ENCODE measurements around the gene ZMAT5.
"Not testable (repeated sequence)": the region's sequence is repeated elsewhere in the genome, so short reads cannot be mapped to it uniquely, and the experiment has no call there.

Gene ZMAT5

DNA sequence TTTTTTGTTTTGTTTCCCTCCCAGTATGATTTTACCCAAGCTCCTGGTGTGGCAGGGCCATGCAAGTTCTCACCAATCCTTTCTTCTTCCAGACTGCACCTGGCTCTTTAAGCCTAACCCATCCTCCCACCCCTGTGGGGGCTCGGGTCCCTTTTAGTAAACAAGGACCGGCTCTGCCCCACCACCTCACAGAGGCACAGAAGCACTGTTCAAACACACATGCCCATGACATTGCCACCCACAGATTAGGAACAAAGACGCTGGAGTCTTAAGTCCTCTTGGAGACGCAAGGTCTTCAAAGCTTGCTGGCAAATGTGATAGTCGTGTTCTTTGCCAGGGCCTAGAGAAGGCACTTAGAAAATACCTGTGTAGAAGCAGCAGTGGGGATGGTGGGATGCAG, 19.2 kb upstream of the ZMAT5 start:
- DNase-seq (ENCODE audit: low spot score) = no peak

DNA sequence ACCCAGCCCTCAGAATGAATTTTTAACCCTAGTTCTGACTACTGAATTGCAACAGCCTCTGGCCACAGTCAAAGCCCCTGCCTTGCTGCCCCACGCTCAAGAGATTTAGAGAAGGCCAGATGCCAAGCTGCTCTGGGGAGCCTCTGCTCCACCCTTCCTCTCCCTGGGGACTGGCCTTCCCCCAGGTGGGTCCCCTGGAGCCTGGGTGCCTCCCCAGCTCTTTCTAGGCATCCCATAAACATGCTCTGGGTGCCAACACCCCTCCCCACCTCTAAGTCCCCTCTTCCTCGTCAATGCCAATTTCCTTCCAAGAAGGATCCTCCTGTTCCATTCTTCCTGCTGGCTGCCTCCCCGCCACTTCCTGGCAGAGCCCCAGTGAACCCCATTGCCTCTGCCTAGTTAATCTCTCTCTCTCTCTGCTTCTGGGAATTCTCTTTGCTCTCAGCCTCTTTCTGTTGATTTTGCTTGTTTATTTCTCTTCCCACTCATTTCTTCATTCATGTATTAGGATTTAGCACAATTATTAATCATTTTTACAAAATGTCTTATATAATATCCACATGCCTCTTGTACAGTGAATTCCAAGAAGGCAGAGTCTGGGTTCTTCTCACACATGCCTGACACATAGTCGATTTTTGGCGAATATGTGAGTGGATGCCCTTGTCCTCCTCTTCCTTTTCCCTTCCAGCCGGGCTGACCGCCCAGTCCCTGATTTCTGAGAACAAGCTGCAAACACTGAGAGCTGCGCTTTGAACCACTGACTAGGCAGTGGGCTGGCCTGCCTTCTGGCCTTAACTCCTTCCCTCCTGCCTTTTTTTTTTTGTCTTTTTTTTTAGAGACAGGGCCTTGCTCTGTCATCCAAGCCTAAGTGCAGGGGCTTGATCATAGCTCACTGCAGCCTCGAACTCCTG, 17.9 kb upstream of the ZMAT5 start:
- no peak for DNase-seq (ENCODE audit: low spot score)

- DNase-seq (ENCODE audit: low spot score) = no peak
These were observed 15.4 kb upstream of the ZMAT5 start for GRCh38 chr22:29782061-29782845.

DNA sequence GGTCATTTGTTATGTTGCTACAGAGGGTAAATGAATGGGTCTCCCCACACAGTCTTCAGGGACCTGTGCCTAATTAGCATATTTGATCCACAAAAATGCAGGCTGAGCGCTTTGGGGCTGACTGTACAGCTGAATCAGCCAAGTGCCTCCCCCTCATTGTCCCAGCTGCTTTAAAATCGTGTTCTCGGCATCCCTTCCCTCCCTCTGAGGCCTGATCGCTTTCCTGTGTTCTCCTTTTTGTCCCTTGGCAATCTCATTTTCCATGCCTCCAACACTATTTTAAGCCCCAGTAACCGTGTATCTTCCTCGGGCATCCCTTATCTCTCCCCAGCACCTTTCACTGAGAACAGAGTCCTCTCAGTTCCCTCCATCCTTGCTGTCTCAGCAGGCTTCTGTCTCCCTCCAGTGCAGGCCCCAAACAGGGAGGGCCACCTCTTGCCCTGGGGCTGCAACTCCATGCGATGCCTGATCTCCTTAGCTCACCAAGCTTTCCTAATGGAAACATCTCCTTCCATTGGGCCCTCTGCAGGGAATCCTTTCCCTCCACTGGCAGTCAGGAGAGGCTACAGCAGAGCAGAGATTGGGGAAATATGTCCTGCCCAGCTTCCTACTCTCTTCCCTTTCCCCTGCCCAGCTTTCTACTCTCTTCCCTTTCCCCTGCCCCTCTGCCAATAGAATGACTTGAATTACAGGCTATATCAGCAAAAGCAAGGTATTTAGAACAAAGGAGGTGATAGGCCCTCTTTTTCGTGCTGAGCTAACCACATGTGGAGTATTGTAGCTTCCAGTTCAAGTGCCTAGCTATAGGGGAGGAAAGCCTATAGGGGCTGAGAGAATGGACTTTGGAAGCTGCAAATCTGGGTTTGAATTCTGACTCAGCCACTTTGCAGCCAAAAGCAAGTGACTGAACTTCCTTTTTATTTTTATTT, 14.2 kb upstream of the ZMAT5 start:
- peak; percentile 30 for DNase-seq (ENCODE audit: low spot score)

GRCh38 chr22:29780220-29780619, 13.4 kb upstream of the ZMAT5 start:
- DNase-seq (ENCODE audit: low spot score) = no peak

DNA sequence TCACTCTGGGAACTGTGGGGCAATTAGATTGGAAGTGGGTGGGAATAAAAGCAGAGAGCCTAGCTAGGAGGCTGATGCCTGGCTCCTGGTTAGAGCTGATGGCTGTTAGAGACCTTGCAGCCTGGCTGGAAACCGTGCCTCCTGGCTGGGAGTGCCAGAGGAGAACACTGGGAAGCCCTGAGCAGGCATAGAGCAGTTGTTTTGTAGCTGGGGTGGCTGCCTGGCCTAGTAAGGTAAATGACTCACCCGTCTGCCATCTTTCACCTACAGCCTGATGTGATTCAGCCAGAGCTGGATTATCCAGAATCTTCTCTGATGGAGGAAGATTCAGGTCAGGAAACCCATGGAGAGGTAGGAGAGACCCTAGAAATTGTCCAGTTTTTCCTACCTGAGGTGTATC, 6.4 kb upstream of the ZMAT5 start:
- DNase-seq (ENCODE audit: low spot score) = peak; percentile 49

DNA sequence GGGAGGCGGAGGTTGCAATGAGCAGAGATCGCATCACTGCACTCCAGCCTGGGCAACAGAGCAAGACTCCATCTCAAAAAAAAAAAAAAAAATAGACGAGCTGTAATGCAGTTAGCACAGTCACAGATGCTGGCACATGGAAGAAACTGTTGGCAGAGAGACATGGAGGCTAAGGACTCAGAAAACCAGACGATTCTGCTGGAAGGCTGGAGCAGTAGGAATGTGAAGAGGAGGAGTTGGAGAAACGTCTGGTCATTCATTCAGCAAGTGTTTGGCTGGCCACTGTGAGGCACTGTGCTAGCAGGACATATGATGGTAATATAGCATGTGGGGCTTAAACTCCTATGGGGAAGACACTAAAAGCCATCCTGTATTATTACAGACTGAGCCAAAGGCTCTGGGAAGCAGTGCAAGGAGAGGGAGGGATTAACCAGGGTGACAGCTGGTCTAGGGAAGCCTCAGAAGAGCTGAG, 5.4 kb upstream of the ZMAT5 start:
- no peak for DNase-seq (ENCODE audit: low spot score)

DNA sequence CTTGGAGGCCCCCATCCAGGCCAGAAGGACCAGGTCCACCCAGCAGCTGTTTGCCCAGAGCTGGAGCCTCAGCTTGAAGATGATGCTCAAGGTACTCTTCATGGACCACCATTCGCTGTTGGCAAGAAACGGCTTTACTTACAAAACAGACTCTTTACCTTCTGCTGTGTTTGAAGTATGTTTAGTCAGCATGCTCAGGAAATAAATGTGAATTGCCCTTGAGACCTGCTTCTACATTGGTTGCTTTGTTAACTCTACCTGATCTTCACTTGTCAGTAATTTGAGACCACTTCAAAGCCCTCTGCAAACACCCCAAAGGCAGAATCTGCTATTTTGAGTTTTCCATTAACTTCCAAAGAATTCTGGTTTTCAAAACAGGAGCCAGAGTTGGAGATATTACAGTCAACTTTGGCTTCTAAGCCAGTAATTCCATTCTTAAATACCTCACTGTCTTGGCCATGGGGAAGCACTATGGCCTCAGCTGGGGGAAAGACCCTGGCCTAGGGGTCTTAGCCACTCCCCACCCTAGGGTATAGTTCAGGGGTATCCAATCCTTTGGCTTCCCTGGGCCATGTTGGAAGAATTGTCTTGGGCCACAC, 3.0 kb upstream of the ZMAT5 start:
- no peak for DNase-seq (ENCODE audit: low spot score)

- no peak for DNase-seq (ENCODE audit: low spot score)
These were observed 1.4 kb upstream of the ZMAT5 start for GRCh38 chr22:29768052-29768693.

- peak; percentile 82 for DNase-seq (ENCODE audit: low spot score)
These were observed 604 bp upstream of the ZMAT5 start, which contains the start of gene UQCR10 for GRCh38 chr22:29767171-29768051. Gene UQCR10 (plus strand): TSS chr22:29767369. CDS start chr22:29767399, 30 bp downstream.

- DNase-seq (ENCODE audit: low spot score) = no peak
These were observed 739 bp downstream of the ZMAT5 start for GRCh38 chr22:29765905-29766631.

- DNase-seq (ENCODE audit: low spot score) = peak; percentile 58
These were observed 4.5 kb downstream of the ZMAT5 start for GRCh38 chr22:29762263-29762662.

GRCh38 chr22:29758959-29759358, 7.8 kb downstream of the ZMAT5 start:
- no peak for DNase-seq (ENCODE audit: low spot score)

GRCh38 chr22:29758068-29758622, 8.7 kb downstream of the ZMAT5 start:
- no peak for DNase-seq (ENCODE audit: low spot score)

DNA sequence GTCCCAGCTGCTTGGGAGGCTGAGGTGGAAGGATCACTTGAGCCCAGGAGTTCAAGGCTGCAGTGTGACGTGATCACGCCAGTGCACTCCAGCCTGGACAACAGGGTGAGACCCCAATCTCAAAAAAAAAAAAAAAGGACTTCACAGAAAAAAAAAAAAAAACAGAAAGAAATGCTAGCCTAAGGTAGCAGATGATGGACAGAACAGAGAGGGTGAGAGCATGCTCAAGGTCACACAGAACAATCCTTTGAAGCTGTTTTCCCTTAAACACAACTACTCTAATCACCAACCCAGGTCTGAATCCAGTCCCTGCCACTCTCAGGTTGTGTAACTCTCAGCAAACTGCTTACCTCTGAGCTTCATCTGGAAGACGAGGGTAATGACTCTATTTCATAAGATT, 9.7 kb downstream of the ZMAT5 start:
- DNase-seq (ENCODE audit: low spot score) = no peak

- DNase-seq (ENCODE audit: low spot score) = no peak
These were observed 10.5 kb downstream of the ZMAT5 start for GRCh38 chr22:29756341-29756740.

GRCh38 chr22:29755889-29756288, 10.9 kb downstream of the ZMAT5 start:
- no peak for DNase-seq (ENCODE audit: low spot score)

DNA sequence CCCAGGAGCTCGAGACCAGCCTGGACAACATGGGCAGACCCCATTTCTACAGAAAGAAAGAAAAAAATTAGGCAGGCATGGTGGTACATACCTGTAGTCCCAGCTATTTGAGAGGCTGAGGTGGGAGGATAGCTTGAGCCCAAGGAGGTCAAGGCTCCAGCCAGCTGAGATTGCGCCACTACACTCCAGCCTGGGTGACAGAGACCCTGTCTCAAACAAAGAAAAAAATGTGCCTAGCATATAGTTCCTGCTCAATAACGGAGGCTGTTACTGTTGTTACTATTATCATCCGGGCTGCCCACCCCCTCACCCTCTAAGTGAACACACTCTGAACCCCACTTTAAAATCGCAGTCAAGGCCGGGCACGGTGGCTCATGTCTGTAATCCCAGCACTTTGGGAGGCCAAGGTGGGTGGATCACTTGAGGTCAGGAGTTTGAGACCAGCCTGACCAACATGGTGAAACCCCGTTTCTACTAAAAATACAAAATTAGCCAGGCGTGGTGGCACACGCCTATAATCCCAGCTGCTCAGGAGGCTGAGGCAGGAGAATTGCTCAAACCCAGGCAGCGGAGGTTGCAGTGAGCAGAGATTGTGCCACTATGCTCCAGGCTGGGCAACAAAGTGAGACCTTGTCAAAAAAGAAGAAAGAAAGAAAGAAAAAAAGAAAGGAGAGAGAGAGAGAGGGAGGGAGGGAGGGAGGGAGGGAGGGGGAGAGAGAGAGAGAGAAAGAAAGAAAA, 12.0 kb downstream of the ZMAT5 start:
- not testable (repeated sequence) for DNase-seq (ENCODE audit: low spot score)

Data from SW480 (cell line).